Pancreas (tissue), 10 donors: ENCODE results near the gene PPARA. TPM values are rescaled to one million over a fixed set of nuclear protein-coding genes. Genes with fewer than 3 reads are reported as not detected.

Source experiments
- ATAC-seq, 4 donors: fragments of 200-7000 bp; cut with Tn5 transposase; one replicate each; pipeline versions ENCODE4 v1.8.0 to v1.9.1; 2020; ENCODE audit warnings: mild to moderate bottlenecking in 4 of 4, moderate library complexity in 4 of 4
- DNase-seq, 6 donors: peaks; one replicate each; pipeline ENCODE4 v3.0.0-alpha.2; 2020
- FAIRE-seq: peaks from 2 replicates; lab custom pipeline; 2012; peaks lifted over from hg19 to GRCh38; lab: Jason Lieb, UNC
- H3K27ac ChIP-seq, 4 donors: fragments of 200-600 bp; sonication (generic); 1 replicate in 3 of 4; 2 replicates in 1 of 4; pipeline versions ENCODE4 v1.5.0 to v1.8.0; 2020
- H3K27me3 ChIP-seq, 4 donors: fragments of 200-600 bp; one replicate each; pipeline ENCODE4 v1.8.0; 2021
- H3K36me3 ChIP-seq, 3 donors: fragments of 200-600 bp; sonication (generic) in 1 of 3; one replicate each; pipeline versions ENCODE4 v1.5.0 to v1.8.0; 2020 to 2021
- H3K4me1 ChIP-seq, 3 donors: fragments of 200-600 bp; one replicate each; pipeline ENCODE4 v1.8.0; 2021
- H3K4me3 ChIP-seq, 4 donors: fragments of 200-600 bp; sonication (generic) in 2 of 4; one replicate each; pipeline versions ENCODE4 v1.5.0 to v1.8.0; 2020 to 2021
- H3K9me3 ChIP-seq, 4 donors: fragments of 200-600 bp; one replicate each; pipeline ENCODE4 v1.8.0; 2021
- WGBS, 2 donors: extraction: QIAGEN DNeasy Blood & Tissue Kit; methylation state at CpG; one replicate each; pipeline ENCODE4 v1.1.7; 2013; 5-methylcytosine and 5-hydroxymethylcytosine counted together
- intact Hi-C, 3 donors: fragments of 100-400 bp; cut with DNase I; formaldehyde crosslinking; loops; one replicate each; pipeline versions ENCODE4 v1.11.1 to v1.14.2; 2022
- polyA plus RNA-seq, 2 donors: library from polyadenylated mRNA; stranded (reverse); fragments of 200-250 nt; gene quantifications; one replicate each; pipeline ENCODE4 v1.2.3, GENCODE V29; 2013
- total RNA-seq, 6 donors: library from RNA; stranded (reverse); fragmentation: NEBNext Ultra II Directional in 4 of 6; extraction: Animal tissue kit (Norgen Biotek cat#: 25700) in 4 of 6; gene quantifications; one replicate each; pipeline versions ENCODE4 v1.2.1 to v1.2.4, GENCODE V29; 2021 to 2023
- TF ChIP-seq, protein P1 (sequence below), 4 donors: fragments of 200-600 bp; sonication (generic) in 3 of 4; IDR thresholded peaks; one replicate each; pipeline versions ENCODE4 v1.5.0 to v1.8.0; 2021; ENCODE audit warnings: antibody characterized with exemption in 4 of 4
- donor health status: healthy with polysubstance abuse.
- donor health status: DM: no; HTN: no; CAD: no; lungs with moderate emphysema.
- donor health status: DM: no; HTN: no; CAD: no.
- donor health status: control.
- donor health status: control.
- donor health status: Bipolar disorder and iron deficiency.
- donor health status: DM: yes; HTN: yes; CAD: no.
- donor health status: DM: no; HTN: no; CAD: no.
- donor health status: DM: no; HTN: no; CAD: no.
- donor health status: DM: yes; HTN: yes; CAD: no.

The PPARA gene
- total and polyA plus RNA-seq, 8 donors = 4.1 to 24.5 (median 14.7) TPM

GRCh38 chr22:46162771-46163556, 12.6 kb downstream of the PPARA start:
- Histone ChIP-seq H3K4me1 (peaks cover 12 to 13% (median 13%) of the 10 kb centered on the region in 3 donors), H3K9me3 (no peaks in the 10 kb centered on the region), H3K27me3 (no peaks in the 10 kb centered on the region), H3K4me3 (no peak overlapping the region), H3K27ac (no peak overlapping the region), H3K36me3 (no peaks in the 10 kb centered on the region)
- no peak for FAIRE-seq
- peak in 1 of 6 donors; percentile 33 for DNase-seq
- TF ChIP-seq, protein P1, sequence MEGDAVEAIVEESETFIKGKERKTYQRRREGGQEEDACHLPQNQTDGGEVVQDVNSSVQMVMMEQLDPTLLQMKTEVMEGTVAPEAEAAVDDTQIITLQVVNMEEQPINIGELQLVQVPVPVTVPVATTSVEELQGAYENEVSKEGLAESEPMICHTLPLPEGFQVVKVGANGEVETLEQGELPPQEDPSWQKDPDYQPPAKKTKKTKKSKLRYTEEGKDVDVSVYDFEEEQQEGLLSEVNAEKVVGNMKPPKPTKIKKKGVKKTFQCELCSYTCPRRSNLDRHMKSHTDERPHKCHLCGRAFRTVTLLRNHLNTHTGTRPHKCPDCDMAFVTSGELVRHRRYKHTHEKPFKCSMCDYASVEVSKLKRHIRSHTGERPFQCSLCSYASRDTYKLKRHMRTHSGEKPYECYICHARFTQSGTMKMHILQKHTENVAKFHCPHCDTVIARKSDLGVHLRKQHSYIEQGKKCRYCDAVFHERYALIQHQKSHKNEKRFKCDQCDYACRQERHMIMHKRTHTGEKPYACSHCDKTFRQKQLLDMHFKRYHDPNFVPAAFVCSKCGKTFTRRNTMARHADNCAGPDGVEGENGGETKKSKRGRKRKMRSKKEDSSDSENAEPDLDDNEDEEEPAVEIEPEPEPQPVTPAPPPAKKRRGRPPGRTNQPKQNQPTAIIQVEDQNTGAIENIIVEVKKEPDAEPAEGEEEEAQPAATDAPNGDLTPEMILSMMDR (IDR thresholded peaks at IDR 0.05) = no peak
- WGBS, 2 donors = 42 to 45% methylated on average over 17 of the region's 17 CpGs
- intact Hi-C loops = no loop called here
- peak; percentile 63 to 81 (median 72) for ATAC-seq

- H3K27ac ChIP-seq = no peak overlapping the region
- ATAC-seq = peak in 1 of 4 donors; percentile 3
- intact Hi-C loops = no loop called here
These were observed 13.2 kb downstream of the PPARA start for GRCh38 chr22:46163557-46163888.

GRCh38 chr22:46165977-46166376, 15.7 kb downstream of the PPARA start:
- no peaks in the 10 kb centered on the region for H3K9me3 ChIP-seq
- no peak overlapping the region for H3K4me3 ChIP-seq
- intact Hi-C loops = no loop called here
- TF ChIP-seq, protein P1 (IDR thresholded peaks at IDR 0.05) = no peak
- peaks cover 12 to 17% (median 13%) of the 10 kb centered on the region in 3 donors for H3K4me1 ChIP-seq
- no peak for ATAC-seq
- WGBS, 2 donors = 95 to 98% methylated on average over 3 of the region's 3 CpGs
- DNase-seq = no peak
- no peak overlapping the region for H3K27ac ChIP-seq
- H3K27me3 ChIP-seq = no peaks in the 10 kb centered on the region
- no peak for FAIRE-seq
- H3K36me3 ChIP-seq = no peaks in the 10 kb centered on the region

More at GRCh38 chr22:46163557-46163888, 13.2 kb downstream of the PPARA start:
- DNase-seq (no peak), FAIRE-seq (no peak)
- Histone ChIP-seq H3K9me3 (no peaks in the 10 kb centered on the region), H3K4me3 (no peak overlapping the region), H3K36me3 (no peaks in the 10 kb centered on the region), H3K27me3 (no peaks in the 10 kb centered on the region), H3K4me1 (peaks cover 12 to 13% (median 13%) of the 10 kb centered on the region in 3 donors)
- WGBS, 2 donors = 85 to 92% methylated on average over 11 of the region's 11 CpGs
- TF ChIP-seq, protein P1 (IDR thresholded peaks at IDR 0.05) = no peak

DNA sequence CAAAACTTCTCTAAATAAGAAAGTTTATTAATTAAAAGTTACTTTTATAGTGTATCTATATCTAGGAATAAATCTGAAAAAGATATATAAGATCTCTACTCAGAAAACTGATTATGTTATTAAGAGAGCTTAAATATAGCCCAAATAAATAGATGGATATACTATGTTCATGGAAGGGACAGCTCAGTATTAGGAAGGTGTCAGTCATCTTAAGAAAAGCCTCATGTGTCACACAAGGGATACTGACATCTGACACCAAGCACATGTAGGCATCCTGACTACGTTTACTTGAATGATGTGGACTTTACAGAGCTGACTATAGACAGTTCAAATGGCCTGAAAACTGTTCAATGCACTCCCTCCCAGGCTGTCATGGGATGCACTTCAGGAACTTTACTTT, 19.3 kb downstream of the PPARA start:
- no peak overlapping the region for H3K4me3 ChIP-seq
- 86 to 100% methylated on average over 1 of the region's 1 CpG for WGBS, 2 donors
- no peaks in the 10 kb centered on the region for H3K9me3 ChIP-seq
- intact Hi-C loops = no loop called here
- peaks cover 0 to 20% (median 0%) of the 10 kb centered on the region in 3 donors for H3K4me1 ChIP-seq
- ATAC-seq (no peak), FAIRE-seq (no peak), DNase-seq (no peak)
- TF ChIP-seq, protein P1 (IDR thresholded peaks at IDR 0.05) = no peak
- no peak overlapping the region for H3K27ac ChIP-seq
- no peaks in the 10 kb centered on the region for H3K27me3 ChIP-seq
- H3K36me3 ChIP-seq = no peaks in the 10 kb centered on the region

- no peak overlapping the region for H3K4me3 ChIP-seq
- no peaks in the 10 kb centered on the region for H3K36me3 ChIP-seq
- H3K9me3 ChIP-seq = no peaks in the 10 kb centered on the region
- DNase-seq (peak in 1 of 6 donors; percentile 37), FAIRE-seq (no peak), ATAC-seq (peak; percentile 32 to 50 (median 42))
- TF ChIP-seq, protein P1 (IDR thresholded peaks at IDR 0.05) = no peak
- H3K27ac ChIP-seq = no peak overlapping the region
- H3K4me1 ChIP-seq = peaks cover 0 to 20% (median 0%) of the 10 kb centered on the region in 3 donors
- WGBS, 2 donors = 69 to 80% methylated on average over 8 of the region's 8 CpGs
- H3K27me3 ChIP-seq = no peaks in the 10 kb centered on the region
- intact Hi-C loops = no loop called here
These were observed 21.6 kb downstream of the PPARA start for GRCh38 chr22:46171940-46172339.
